Measurements from ENCODE around the gene MRGPRX1. TPM values are rescaled to one million over a fixed set of nuclear protein-coding genes. Genes with fewer than 3 reads are reported as not detected.

MRGPRX1 gene
- total RNA-seq, 1 donor = 0.27 TPM

Other genes starting within 250 kb of the MRGPRX1 start
- gene TMEM86A, start 240.6 kb downstream of the MRGPRX1 start, total RNA-seq = 6.2 TPM
- 0.54 TPM for gene IGSF22, start 213.2 kb downstream of the MRGPRX1 start, total RNA-seq
- gene PTPN5, start 147.6 kb downstream of the MRGPRX1 start, total RNA-seq = under 0.01 TPM
- not detected for gene MRGPRX2, start 121.3 kb upstream of the MRGPRX1 start, total RNA-seq
- gene ZDHHC13, start 177.8 kb upstream of the MRGPRX1 start, total RNA-seq = 12.9 TPM

All from hematopoietic multipotent progenitor cell (in vitro differentiated cells).